CD4-positive, alpha-beta T cell treated with Interleukin-2 at 100 ng/mL for 4 hours (primary cell): ENCODE results near the gene CBFA2T3.
A peak's percentile ranks its signal among the peaks of the same experiment; 100 is the strongest.

Experiments
- DNase-seq: peaks from one replicate; pipeline ENCODE4 v3.0.0-alpha.2; 2020; ENCODE audit warnings: low spot score

The CBFA2T3 gene

GRCh38 chr16:88961011-88961410 is 16.0 kb downstream of the CBFA2T3 start:
- DNase-seq, result no peak

DNA sequence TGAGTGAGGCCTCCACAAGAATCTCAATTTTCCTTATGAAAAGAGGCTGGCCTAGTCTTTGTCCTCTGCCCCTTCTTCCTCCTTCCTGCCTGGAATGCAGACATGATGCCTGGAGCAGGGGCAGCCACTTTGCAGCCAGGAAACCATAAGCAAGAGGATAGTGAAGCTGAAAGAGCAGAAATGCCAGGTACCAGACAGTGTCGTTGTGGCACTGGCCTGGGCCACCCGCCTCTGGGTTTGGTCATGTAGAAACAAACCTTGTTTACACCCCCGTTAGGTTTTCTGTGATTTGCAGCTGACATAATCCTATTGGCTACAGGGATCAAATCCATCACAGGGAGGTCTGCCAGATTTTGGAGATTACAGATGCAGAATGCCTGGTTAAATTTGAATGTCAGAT is 16.5 kb downstream of the CBFA2T3 start:
- DNase-seq, result no peak

- DNase-seq, result no peak
These were observed 18.0 kb downstream of the CBFA2T3 start for GRCh38 chr16:88959022-88959421.

DNA sequence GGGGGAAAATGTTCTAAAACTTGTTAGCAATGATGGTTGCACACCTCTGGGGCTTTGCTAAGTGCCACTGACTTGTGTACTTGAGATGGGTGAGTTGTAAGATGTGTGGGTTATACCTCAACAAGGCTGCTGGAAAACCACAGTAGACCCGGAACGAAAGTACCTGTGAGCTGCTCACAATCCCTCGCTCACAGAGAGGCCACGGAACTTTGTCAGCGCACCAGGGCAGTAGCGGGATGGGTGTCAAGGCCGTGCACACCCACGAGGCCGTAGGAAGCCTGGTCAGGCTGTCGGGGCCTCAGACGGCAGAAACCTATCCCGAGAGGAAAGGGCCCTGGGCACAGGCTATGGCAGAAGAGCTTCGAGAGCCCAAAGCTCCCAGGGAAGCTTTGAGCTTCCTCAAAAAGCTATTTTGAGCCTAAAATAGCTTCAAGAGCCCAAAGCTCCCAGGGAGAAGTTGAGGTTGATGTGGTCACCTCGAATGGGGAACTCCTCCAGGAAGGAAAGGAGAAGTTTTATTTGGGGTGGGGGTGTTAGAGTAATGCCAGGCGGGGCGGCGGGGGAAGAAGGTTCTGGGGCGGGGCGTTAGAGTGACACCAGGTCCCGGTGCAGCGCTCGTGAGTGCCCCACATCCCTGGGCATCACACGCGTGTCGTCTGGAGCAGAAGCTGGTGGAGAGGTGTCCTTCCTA is 19.0 kb downstream of the CBFA2T3 start:
- no peak for DNase-seq

- no peak for DNase-seq
These were observed 19.6 kb downstream of the CBFA2T3 start for GRCh38 chr16:88957433-88957767.

GRCh38 chr16:88956546-88957432 is 20.2 kb downstream of the CBFA2T3 start:
- DNase-seq, result no peak

GRCh38 chr16:88955906-88956305 is 21.1 kb downstream of the CBFA2T3 start:
- DNase-seq, result no peak

DNA sequence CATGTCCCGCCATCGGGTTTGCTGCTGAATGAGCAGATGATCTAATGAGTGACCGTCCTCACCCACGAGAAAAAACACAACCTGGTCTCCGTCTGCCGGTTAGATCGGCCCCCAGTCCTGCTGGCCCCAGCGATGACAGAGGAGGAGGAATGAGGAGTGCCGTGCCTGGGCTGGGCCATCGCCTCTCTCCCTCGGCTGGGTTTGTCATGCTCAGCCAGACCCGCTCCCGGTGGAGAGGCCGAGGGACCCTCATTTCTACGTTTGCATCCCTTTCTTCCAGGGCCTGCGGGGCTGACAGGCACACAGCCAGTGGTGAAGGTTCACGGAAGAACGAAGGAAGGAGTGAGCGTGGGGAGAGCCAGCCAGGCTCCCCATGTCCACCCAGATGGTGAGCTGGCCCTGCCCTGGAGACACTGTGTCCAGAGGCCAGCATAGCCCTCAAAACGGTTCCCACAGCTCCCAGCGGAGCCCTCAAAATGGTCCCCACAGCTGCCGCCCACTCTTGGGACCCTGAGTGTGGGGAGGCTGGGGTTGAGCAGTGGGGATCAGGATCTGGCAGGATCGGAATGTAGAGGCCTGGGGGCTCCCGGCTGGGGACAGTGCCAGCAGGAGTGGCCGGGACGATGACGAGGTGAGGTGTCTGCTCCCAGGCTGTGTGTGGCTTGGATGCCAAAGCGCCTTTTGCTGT is 23.9 kb downstream of the CBFA2T3 start:
- DNase-seq, result no peak

GRCh38 chr16:88951989-88952388 is 25.0 kb downstream of the CBFA2T3 start:
- no peak for DNase-seq

DNA sequence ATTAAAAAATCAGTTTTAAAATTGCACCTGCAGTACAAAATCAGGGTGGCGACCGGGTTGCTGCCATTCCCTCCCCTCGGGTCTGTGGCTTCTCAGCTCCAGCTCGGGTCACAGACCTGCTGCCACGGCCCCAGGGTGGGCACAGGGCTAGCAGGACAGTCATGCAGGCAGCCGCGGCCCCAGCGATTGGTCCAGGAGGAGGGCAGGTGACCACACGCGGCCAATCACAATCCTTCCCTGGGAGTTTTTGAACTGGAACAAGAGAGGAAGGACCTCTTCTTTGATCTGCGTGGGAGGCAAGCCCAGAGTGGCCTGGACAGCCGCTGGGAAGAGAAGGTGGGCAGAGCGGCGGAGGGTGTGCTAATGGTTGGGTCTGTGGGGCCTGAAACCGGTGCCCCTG is 25.5 kb downstream of the CBFA2T3 start:
- DNase-seq, result no peak

DNA sequence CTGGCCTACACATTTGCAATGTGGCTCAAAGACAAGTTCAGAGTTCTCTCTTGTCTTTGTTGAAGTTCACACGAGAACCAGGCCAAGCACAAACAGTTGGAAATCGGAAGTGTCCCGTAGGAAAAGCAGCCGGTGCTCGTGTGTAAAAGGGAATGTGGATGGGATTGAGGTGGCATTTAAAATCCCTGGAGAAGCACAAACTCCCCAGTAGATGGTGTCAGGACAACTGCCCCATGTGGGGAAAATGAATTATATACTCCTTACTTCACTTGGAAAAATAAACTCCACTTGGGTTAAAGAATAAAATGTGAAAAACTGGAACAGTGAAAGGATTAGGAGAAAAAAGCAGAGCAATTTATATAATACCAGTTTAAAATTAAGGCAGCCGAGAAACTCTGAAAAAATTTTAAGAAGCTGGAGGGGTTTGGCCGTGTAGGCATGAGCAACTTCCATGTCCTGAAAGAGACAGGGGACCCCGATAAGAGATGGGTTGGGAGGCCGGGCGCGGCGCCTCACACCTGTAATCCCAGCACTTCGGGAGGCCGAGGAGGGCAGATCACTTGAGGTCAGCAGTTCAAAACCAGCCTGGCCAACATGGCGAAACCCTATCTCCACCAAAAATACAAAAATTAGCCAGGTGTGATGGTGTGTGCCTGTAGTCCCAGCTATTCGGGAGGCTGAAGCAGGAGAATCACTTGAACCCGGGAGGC is 28.1 kb downstream of the CBFA2T3 start:
- no peak for DNase-seq

DNA sequence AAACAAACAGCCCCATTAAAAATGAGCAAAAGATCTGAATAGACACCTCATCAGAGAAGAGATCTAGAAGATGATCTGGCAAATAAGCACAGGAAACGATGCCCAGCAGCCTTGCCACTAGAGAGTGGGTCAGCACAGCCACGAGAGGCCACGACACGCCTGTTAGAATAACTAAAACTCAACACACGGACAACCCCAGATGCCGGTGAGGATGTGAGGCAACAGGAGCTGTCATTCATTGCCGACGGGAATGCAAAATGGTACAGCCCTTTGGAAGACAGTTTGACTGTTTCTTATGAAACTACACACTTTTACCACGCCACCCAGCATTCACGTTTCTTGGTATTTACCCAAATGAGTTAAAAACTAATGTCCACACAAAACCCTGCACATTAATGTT is 31.5 kb downstream of the CBFA2T3 start:
- no peak for DNase-seq

DNA sequence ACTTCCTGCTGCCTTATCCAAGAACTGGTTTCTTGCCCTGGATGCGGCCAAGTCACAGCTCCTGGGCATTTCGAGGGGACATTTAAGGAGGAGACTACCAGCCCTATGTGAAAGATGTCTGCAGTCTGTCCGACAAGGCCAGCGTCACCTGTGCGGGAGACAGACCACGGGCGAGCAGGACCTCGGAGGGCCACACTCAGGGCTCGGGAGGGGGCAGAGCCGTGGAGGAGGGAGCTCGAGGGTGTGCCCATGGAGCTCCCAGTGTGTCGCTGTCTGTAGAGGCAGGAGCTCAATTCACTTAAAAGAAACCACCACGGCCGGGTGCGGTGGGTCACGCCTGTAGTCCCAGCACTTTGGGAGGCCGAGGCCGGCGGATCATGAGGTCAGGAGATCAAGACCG is 33.3 kb downstream of the CBFA2T3 start:
- no peak for DNase-seq

GRCh38 chr16:88943131-88943664 is 33.8 kb downstream of the CBFA2T3 start:
- no peak for DNase-seq

GRCh38 chr16:88941913-88942909 is 34.8 kb downstream of the CBFA2T3 start:
- DNase-seq, result peak; percentile 52

DNA sequence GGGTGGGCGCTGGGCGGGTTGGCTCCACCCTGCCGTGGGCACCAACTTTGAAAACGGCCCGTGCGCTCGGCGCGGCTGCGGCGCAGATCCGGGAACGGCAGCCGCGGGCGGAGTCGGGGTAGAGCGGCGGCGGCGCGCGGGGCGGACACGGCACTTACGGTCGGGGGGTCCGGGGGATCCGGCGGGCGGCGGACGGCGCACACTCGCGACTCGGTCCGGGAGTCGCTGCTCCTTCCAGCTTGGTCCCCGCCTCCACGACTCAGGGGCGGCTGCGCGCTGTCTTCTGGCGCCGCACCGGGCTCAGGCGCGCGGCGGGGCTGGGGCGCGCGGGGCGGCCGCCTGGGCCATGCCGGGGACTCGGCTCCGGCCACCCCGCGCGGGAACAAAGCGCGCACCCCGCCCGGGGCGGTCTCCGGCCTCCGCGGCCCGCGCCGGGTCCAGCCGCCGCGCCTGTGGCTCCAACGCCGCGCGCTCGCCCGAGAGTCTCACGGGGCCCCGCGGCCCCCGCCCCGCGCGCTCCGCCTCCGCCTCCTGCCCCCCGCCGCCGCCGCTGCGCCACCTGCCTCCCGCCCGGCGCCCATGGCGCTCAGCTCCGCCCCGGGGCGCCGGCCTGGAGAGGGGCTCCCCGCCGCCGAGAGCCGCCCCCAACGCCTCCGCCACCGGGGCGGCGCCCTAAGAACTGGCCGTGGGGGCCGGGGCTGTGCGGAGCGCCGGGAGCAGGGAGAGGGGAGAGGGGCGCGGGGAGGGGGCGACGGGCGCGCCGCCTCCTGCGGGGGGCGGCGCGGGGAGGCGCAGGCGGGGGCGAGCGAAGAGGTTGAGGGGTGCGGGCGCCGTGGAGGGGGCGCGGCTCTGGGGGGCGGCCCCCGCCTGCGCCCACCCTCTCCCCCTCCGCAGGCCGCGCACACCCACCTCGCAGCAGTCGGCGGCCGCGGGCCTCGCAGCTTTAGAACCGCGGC is 35.9 kb downstream of the CBFA2T3 start:
- no peak for DNase-seq

GRCh38 chr16:88939972-88940861 is 36.8 kb downstream of the CBFA2T3 start:
- DNase-seq, result no peak

GRCh38 chr16:88939245-88939971 is 37.6 kb downstream of the CBFA2T3 start:
- DNase-seq, result no peak
